ENCODE measurements around the gene SLC12A9.

SLC12A9 gene

DNA sequence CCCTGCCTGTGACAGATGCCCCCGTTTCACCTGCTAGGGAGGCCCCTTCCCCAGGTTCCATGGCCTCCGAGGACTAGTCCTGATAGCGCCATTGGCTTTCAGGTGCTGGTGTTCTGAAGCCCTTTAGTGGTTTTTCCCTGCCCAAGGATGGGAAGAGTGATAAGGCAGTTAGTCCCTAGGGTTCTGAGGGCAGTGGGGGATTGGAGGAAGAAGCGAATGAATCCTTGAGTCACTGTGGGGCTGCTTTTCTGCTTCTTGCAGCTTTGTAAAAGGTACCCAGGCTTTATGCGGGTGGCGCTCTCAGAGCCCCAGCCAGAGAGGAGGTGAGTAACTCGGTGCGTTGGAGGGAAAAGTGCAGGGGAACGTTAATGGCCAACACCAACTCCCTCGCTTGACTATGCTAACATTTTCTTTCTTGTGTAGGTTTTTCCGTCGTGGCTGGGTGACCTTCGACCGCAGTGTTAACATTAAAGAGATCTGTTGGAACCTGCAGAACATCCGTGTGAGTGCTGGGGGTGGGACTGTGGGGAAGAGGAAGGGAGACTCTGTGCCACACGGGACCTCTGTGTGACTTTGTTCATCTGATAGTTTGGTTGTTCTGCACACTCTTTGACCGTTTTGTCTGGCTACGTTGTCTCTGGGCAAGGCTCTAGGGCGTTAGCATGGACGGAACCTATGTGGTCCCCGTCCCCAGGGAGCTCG lies 33.1 kb downstream of the SLC12A9 start:
- DNase-seq: no peak

- no peak for DNase-seq
These were observed 33.8 kb downstream of the SLC12A9 start for GRCh38 chr7:100886142-100886935.

DNA sequence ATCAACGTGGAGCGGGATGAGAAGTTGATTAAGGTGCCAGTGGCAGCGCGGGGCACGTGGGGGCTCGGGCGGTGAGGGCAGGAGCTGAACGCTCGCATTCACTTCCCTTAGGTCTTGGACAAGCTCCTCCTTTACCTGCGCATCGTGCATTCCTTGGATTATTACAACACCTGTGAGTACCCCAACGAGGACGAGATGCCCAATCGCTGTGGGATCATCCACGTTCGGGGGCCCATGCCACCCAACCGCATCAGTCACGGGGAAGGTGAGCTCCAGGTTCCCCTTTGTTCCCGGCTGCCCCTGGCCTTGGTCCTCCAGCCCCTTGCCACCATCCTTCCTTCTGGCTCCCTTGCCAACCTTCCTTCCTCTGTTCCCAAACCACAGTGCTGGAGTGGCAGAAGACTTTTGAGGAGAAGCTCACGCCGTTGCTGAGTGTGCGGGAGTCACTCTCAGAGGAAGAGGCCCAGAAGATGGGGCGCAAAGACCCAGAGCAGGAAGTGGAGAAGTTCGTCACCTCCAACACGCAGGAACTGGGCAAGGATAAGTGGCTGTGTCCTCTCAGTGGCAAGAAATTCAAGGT lies 34.5 kb downstream of the SLC12A9 start:
- DNase-seq: no peak

- no peak for DNase-seq
These were observed 35.2 kb downstream of the SLC12A9 start for GRCh38 chr7:100887516-100888290.

- DNase-seq: no peak
These were observed 35.9 kb downstream of the SLC12A9 start for GRCh38 chr7:100888291-100888987.

- DNase-seq: no peak
These were observed 36.7 kb downstream of the SLC12A9 start, which contains the start of gene UFSP1 for GRCh38 chr7:100888988-100889750. UFSP1 (minus strand) TSS chr7:100889715; CDS start chr7:100889271, 444 bp downstream.

GRCh38 chr7:100890653-100891567 lies 38.4 kb downstream of the SLC12A9 start:
- no peak for DNase-seq

GRCh38 chr7:100891568-100892247 lies 39.2 kb downstream of the SLC12A9 start:
- no peak for DNase-seq

DNA sequence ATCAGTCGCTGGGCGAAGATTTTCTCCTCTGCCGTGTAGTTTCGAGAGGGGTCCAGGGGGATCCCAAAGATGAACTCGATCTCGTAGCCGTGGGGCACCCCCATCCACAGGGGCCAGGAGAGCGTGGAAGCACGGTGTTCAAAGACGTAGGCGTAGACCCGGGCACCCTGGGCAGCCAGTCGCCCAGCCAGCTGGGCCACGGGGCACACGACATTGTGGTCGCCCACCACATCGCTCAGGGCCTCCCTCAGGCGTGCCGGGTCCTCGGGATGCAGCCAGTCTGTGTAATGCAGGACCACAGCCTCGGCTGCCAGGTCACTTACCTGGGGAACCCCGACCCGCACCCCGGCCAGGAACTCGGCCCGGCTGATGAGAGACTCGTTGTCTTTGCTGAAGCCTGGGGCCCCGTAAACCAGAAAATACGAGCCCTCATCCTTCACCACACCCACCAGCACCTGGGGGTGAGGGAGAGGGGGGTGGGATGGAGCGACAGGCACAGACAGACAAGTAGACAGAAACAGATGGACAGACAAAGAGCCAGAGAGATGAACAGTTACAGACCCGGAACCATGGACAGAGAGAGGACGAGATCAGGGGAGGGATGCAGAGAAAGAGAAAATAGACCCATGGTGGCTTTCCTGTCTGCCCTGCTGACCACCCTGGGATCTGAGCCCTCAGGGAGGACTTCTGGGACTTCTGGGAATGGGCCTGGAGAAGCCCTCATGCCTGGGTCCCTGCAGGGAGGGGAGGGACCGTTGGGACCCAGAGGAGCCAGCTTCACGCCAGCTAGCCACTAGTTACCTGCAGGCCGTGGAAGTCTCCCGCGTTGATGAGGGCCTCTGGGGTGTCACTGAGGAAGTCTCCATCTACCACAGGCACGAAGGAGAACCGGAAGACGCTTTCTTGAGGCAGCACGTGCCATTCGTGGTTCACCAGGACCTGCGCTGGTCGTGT lies 40.1 kb downstream of the SLC12A9 start:
- DNase-seq: no peak

DNA sequence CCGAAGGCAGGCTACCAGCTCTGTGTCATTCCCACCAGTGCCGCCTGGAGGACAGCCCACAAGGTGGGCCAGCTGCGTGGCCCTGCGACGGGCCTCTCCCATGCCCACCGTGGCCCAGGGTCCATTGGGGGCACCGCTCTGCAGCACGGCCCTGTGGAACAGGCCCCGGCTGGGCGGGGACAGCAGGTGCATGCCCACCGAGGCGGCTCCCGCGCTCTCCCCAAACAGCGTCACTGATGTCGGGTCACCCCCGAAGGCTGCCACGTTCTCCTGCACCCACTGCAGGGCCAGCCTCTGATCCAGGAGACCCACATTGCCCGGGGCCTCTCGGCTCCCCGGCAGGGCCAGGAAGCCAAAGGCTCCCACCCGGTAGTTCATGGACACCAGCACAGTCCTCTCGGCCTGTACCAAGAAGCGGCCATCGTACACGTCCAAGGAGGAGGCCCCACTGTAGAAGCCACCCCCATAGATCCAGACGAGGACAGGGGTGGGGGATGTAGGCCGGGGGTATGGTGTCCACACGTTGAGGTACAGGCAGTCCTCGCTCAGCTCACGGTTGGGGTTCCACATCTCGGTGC lies 40.9 kb downstream of the SLC12A9 start:
- DNase-seq: no peak

DNA sequence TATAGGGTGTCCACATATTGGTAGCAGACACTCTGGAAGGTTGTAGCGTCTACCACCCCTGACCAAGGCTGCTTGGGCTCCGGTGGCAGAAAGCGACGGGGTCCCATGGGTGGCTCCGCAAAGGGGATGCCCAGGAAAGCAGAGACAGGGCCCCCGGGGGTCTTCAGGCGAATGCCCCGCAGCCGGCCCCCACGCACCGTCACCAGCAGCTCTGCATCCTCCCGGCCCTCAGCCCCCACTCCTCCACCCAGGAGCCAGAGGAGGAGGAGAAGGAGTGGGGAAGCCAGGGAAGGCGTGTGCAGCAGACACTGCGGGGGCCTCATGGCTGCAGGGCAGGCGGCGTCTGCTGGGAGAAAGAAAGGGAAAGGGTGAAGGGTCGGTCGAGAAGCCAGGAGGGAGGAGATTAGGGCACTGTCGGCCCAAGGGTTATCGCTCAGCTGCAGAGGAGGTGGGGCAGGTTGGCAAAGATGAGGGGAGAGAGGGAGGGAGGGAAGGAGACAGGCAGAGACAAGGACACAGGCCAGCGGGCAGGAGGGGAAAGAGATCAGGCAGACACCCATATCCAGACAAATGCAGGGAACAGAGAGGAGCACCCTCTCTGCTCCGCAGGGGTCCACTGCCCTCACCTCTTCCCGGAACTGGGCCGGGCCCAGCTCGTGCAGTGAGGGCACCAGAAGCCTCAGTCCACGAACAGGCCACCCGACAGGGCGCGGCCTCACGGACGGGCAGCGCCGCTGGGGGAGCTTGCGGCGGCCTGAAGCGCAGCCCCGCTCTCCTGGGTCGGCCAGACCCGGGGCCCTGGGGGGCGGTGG lies 41.6 kb downstream of the SLC12A9 start:
- no peak for DNase-seq

- peak; percentile 50 for DNase-seq
These were observed 42.6 kb downstream of the SLC12A9 start for GRCh38 chr7:100894860-100895700.

DNA sequence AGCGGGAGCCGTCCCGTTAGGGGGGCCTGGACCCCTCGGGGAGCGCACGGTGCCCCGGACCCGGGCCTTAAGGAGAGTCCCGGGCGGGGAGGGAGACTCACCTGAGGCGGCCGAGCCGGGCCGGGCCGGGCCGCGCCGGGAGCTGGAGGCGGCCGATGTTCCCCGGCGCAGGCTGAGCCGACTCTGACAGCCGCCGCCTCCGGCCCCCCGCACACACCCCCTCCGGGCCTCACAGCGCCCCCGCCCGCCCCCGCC lies 43.1 kb downstream of the SLC12A9 start, which contains the start of gene ACHE:
ACHE (minus strand) TSS at position 188 of the 255 bp plus-strand sequence. CDS start 1,656 bp downstream, outside the sequence.
- DNase-seq: no peak

DNA sequence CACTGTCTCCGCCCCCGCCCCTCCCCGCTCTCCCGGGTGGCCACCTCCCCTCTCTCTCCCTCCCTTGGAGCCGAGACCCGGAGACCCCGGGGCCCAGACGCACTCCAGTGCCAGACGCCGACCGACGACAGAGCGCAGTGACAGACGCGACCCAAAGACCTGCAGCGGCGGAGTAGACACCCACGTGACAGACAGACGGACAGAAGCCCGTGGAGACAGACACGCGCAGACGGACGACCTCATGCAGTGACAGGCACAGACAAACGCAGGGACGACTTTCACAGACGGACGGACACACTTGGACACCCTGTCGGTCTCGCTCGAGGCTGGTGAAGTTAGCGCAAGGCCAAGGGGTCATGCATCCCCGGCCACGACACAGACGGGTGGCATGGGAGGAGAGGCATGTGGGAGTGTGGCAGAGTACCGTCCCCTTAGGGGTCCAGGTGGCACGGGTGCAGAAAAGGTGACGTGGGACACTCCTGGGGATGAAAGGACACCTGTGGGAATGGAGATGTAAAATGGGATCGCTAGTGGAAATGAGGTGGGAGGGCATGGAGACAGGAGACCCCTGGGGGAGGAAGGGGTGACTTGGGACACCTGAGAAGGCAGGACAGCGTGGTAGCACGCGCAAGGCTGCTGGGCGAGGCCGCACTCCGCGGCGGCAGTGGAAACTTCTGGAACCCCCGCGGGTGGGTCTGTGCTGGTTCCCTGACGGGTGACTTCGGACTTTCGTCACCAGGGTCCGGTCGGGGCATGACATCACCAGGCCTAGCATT lies 43.6 kb downstream of the SLC12A9 start:
- DNase-seq: no peak

GRCh38 chr7:100896732-100897608 lies 44.5 kb downstream of the SLC12A9 start:
- DNase-seq: peak; percentile 64
